GM21390 (cell line): ENCODE measurements around the gene CCDC106.
A peak's percentile ranks its signal among the peaks of the same experiment; 100 is the strongest.

Experiments
- ATAC-seq: cut with Tn5 transposase; IDR thresholded peaks from one replicate; pipeline ENCODE4 v1.9.1; 2021; ENCODE audit not compliant: unreplicated experiment

Gene CCDC106

DNA sequence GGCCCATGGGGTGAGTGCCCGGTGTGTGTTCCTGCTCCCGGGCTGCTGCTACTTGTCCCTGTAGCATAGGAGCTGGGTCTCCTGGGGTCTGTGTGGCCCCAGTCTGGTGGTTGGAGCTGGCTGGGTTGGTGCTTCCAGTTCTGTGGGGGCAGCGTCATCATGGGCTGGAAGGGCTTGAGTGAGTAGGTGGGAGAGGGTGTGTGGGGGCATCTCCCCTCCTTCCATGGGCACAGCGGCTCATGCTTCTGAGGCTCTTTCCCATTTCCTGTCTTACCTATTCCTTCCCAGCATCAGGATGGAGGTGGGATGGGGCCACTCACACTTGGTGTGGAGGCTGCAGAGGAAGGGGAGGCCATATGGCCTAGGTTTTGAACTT lies 19.0 kb downstream of the CCDC106 start:
- ATAC-seq = no peak

DNA sequence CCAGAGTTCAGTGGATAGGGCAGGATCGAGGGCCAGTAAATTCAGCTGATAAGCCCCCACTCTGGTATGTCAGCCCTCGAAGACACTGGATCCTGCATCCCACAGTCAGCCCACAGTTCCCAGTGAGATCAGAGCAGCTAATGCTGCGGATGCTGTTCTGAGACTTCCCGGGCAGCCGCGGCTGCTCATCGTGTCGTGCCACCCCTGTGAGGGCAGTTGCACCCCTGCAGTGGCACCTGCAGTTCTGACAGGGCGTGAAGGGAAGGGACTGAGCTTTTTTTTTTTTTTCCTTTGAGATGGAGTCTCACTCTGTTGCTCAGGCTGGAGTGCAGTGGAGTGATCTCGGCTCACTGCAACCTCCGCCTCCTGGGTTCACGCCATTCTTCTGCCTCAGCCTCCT lies 19.5 kb downstream of the CCDC106 start:
- no peak for ATAC-seq

DNA sequence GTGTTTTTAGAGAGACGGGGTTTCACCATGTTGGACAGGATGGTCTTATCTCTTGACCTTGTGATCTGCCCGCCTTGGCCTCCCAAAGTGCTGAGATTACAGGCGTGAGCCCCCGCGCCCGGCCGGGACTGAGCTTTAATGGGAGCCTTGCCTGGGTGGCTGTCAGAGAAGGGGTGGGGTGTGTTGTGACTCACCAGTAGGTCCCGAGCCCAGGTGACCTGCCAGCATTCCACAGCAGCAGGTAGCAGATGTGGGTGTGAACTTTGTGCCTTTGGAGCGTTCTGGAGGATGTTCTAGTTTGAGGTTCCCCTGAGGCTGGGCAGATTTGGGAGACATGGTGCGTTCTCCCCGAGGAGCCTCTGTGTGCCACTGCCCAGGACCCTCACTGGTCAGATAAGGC lies 19.9 kb downstream of the CCDC106 start:
- no peak for ATAC-seq

DNA sequence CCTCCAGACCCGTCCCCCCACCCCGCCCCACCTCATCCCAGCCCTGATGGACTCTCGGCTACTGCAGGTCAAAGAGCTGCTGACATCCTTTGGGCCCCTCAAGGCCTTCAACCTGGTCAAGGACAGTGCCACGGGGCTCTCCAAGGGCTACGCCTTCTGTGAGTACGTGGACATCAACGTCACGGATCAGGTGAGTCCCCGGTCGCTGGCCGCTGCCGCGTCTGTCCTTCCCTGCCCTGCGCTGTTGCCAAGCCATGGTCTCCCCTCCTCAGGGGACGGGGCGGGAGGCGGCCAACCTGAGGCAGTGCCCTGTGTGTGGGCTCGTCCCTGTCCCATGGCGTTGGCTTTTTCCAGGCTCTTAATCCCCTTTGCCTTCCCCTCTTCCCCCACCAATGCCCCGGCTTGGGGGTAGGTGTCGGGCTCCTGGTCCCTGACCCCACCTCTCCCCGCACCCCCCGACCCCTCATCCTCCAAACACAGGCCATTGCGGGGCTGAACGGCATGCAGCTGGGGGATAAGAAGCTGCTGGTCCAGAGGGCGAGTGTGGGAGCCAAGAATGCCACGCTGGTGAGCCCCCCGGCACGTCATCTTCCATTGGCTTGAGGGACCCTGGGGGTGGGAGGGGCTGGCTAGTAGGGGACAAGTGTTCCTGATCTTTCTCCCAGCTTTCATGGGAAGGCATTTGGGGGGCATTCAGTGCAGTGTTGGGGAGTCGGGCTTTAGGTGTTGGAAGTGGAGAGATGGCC lies 20.8 kb downstream of the CCDC106 start:
- no peak for ATAC-seq

DNA sequence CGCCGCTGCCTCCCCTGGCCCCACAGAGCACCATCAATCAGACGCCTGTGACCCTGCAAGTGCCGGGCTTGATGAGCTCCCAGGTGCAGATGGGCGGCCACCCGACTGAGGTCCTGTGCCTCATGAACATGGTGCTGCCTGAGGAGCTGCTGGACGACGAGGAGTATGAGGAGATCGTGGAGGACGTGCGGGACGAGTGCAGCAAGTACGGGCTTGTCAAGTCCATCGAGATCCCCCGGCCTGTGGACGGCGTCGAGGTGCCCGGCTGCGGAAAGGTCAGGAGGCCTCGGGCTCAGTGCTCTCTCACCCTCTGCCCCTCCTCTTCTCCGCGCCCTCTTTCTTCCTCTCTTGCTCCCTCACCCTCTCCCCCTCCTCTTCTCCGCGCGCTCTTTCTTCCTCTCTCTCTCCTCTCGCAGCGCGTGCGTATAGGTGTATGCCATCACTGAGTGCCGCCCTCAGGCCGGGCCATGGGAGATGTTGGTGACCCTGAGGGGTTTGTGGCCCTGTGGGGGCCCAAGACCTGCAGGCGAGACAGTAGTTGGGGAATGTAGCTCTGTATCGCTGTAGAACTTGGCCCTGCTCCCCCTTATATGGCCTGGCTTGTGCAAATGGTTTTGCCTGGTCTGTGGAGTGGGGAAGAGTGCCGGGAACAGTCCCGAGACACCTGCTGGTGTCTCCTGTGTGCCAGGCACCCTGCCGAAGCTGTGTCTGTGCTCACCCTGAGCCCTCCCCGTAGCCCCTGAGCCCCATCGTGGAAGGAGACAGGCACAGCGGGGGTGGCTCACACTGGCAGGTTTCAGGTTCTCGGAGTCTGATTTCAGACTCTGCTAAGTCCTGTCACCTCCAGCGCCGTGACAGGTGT lies 21.6 kb downstream of the CCDC106 start:
- ATAC-seq = no peak

DNA sequence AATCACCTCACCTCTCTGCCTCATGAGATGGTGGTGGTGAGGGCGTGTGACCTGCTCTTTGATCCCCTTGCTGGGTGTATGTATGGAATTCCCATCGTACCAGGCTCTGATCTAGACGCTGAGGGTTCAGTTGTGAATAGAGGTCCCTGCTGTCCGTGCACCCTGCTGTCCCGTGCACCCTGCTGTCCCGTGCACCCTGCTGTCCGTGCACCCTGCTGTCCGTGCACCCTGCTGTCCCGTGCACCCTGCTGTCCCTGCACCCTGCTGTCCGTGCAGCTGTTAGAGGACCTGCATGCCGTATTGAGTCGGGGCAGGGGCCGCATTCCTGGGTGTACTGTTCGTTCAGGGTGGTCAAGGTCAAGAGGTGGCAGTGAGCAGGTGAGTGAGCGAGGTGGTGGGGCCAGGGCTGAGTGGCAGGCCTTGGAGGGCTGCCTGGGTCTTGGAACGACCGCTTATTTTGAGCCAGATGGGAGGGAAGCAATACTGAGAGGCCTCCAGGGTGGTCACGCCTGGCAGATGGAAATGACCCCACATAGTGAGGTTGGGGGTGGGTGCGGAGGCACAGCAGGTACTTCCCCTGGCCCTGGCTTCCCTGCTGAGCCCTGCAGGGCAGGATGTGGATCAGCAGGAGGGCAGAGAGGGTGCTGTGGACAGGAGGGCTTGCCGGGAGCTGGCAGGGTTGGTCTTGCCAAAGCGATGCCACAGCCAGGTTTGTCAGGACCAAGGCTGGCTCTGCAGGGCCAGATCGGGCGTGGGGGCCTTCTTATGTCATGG lies 22.5 kb downstream of the CCDC106 start:
- ATAC-seq = no peak

DNA sequence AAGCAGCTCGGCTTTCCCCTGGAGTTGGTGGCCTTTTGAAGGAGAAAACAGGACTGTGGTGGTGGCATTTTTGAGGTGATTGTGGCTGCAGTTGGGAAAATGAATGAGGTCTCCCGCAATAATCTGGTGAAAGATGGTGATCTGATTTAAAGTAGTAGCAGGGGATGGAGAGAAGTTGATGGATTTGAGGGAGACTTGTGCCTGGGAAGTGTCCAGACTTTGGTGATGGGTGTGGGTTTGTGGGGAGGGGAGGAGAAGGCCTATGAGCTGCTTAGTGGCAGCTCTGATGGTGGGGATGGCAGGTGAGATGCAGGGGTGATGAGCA lies 23.0 kb downstream of the CCDC106 start:
- no peak for ATAC-seq

DNA sequence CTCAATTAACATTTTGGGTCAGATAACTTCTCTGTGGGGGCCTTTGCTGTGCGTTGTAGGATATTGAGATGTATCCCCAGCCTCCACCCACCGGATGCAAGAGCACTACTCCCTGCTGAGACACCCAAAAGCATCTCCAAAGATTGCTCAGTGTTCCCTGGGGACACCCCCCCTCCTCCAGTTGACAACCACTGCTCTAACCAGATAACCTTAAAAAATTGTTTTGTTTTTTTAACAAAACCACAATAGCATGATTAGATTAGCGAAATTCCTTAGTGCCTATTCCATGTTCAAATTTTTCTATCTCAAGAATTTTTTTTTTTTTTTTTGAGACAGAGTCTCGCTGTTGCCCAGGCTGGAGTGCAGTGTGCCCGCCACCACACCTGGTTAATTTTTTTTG lies 24.4 kb downstream of the CCDC106 start:
- ATAC-seq = no peak

DNA sequence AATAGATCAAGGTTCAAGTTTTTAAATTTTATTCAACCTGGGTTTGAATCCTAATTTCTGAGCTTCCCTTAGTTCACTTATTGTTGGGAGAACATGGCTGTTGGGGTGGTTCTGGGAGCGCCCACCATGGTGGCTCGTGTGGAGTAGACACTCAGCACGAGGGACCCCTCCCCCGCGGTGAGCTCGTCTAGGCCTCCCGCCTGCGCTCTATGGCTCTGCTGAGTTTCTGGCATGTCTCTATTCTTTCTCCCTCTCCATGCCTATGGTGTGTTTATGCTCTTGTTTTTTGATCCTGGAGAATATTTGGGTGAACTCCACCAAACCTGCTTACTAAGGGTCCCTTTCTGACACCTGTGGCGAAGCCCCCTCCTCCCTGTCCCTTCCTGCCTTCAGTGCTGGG lies 25.5 kb downstream of the CCDC106 start:
- no peak for ATAC-seq

DNA sequence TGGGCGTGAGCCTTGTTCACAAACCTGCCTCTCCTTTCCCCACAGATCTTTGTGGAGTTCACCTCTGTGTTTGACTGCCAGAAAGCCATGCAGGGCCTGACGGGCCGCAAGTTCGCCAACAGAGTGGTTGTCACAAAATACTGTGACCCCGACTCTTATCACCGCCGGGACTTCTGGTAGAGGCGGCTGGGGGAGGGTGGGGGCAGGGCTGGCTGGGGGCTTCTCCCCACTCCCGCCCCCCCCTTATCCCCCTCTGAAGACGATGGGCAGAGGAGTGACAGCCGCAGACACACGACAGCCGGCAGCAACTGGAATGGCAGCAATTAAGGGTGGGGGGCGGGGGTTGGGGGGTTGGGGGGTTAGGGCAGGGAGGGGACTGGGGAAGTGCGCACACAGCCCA lies 25.9 kb downstream of the CCDC106 start:
- ATAC-seq = no peak

DNA sequence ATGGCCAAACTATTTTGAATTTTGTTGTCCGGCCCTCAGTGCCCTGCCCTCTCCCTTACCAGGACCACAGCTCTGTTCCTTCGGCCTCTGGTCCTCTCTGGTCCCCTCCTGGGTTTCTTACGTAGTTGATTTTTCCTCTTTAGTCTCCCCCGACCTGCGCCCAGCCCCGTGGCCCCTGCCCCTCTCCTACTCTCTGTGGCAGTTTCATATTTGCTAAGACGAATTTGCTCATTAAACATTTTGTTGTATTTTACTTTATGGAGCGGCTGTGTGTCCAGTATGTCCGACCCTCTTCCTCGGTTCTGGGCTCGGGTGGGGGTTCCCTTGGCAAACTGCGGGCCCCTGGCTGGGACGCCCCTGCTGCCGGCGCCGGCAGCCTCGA lies 26.4 kb downstream of the CCDC106 start:
- no peak for ATAC-seq

DNA sequence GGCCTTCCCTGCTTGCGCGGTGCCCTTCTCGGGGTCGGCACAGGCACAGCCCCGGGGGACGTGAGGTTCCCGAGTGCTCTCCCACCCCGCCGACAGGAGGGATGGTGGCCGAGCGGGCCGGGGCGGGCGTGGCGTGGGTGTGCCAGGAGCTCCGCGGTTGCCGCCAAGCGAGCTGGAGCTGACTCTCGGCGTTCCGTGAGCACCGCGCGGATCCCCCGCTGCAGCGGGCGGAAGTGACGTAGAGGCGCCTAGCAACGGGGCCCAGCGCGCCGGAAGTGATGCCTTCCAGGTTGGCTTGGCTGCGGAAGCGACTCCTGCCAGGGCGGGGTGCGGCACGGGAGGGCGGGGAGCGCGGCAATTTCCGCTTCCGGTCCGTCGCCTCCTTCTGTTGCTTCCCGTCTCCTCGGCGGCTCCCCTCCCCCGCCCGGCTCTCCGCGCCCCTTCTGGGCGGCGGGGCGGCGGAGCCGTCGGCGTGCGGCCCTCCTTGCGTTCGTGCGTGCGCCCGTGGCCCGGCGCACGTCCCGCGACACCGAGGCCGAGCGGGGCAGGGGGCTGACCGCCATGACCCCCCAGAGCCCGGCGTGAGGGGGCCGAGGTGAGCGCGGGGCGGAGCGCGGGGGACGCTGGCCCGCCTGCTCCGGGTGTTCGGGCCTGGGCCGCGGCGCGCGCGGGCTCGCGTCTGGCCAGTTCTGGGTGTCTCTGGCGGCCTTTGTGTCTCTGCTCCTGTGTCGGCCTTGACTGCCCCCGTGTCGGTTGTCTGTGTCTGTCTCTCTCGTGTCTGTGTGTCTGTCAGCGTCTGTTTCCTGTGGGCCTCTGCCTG lies 27.0 kb downstream of the CCDC106 start, which contains the start of gene EPN1:
Gene EPN1 (plus strand): TSS at position 386 of the 820 bp plus-strand sequence. CDS start 3,402 bp downstream, outside the sequence.
- peak; percentile 60 for ATAC-seq

DNA sequence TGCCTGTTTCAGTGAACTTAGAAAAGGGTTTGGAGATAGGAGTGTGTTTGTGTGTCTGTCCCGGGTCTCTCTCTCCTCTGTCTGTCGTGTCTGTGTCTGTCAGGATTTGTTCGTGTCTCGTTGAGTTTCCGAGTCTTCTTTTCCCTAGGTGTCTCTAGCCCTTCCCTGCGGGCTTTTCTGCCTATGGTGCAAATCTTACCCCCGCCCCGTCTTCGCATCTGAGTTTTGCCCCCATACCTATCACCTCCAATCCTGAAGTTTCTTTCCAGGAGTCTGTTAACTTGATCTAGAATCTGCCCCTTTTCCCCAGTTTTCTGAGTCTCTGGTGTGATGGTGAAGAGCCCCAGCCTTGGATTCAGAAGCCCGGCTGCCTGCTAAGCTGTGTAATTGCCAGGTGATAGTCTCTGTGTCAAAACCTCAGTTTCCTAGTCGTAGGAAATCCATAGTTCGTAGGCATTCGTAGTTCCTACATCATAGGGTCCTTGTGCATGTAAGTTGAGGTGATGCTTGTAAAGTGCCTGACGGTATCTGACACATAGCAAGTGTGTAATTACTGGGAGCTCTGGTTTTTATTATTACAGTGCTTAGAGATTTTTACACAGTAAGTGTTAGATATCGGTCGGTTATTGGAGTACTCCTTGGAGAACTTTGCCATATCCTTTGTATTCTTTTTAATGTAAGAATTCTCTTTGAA lies 27.8 kb downstream of the CCDC106 start:
- no peak for ATAC-seq

DNA sequence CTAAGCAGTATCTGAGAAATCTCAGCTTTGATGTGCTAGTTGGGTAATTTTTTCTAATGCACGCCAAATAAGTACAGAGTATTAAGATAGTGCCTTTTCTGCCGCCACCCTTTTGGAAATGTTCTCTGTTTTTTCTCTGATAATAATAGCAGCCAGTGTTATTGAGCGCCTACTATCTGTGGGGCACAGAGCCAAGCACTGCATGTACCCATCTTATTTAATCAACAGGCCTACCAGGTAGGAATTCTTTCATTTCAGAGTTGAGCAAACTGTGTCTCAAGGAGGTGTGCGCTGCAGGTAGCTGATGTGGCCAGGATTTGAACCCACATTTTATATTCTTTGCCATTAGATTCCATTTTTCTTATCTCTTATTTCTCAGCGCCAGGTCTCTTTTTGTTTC lies 28.4 kb downstream of the CCDC106 start:
- no peak for ATAC-seq

DNA sequence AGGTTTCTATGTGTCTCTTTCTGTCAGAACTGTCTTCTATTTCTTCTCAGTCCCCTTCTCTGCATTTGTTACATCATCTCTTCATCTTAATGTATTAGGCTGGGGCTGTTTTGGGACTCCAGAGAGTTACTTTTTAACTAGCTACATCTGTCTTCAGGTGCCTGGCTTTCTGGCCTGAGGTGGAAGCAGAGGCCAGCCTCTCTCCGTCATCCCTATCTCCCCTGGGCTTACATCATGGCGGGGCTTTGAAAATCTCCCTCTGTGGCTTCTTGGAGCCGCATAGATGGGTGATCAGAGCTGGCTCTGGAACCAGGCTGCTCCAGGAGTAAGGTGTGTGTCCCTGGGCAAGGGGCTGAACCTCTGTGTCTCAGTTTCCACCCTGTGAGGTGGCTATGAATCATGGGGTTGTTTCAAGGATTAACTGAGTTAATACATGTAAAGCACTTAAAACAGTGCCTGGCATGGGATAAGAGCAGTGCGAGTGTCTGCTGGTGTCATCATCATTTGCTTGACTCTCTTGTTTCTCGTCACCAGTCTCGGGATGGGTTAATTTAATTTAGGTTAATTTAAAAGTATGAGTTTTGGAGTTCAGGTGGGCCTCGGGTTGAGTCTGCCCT lies 29.0 kb downstream of the CCDC106 start:
- ATAC-seq = no peak

DNA sequence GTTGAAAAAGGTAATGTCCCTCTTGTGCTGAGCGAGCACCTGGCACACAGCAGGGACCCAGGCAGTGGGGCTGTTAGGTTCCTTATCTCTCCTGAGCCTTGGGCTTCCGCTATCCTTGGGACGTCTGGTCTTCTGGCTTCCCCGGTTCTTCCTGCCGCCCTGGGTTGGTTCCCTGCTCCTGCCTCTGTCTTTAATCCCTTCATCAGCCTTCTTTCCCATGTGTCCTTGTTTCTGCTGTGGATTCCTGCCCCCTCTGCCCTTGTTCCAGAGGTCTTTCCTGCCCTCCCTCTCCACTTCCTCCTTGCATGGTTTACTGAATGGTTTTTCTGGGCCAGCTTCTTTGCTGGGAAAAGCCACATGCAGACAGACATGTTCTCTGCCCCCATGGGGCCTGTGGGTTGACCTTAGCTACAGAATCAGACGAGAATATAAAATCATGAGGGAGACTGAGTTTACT lies 29.6 kb downstream of the CCDC106 start:
- ATAC-seq = no peak

DNA sequence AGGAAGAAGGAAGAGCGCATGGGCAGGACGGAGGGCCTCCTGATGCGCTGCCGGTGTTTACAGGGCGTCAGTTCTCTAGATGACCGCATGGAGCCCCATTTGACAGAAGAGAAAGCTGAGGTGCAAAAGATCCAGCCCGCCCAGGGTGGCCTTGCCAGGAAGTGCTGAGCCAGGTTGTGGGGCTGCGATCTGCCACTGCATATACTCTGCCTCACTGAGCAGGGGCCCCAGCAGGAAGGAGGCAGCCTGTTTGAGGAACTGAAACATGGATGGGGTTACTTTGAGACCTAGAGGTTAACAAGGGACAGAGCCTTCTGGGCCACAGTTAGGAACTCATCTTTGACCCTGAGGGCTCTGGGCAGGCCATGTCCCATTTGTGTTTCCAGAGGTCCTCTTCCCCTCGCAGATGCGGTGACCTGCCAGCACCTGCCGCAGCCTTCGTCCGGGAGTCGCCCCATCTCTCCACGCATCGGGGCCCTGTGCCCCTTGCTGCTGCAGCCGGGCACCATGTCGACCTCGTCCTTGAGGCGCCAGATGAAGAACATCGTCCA lies 30.2 kb downstream of the CCDC106 start:
- peak; percentile 71 for ATAC-seq

DNA sequence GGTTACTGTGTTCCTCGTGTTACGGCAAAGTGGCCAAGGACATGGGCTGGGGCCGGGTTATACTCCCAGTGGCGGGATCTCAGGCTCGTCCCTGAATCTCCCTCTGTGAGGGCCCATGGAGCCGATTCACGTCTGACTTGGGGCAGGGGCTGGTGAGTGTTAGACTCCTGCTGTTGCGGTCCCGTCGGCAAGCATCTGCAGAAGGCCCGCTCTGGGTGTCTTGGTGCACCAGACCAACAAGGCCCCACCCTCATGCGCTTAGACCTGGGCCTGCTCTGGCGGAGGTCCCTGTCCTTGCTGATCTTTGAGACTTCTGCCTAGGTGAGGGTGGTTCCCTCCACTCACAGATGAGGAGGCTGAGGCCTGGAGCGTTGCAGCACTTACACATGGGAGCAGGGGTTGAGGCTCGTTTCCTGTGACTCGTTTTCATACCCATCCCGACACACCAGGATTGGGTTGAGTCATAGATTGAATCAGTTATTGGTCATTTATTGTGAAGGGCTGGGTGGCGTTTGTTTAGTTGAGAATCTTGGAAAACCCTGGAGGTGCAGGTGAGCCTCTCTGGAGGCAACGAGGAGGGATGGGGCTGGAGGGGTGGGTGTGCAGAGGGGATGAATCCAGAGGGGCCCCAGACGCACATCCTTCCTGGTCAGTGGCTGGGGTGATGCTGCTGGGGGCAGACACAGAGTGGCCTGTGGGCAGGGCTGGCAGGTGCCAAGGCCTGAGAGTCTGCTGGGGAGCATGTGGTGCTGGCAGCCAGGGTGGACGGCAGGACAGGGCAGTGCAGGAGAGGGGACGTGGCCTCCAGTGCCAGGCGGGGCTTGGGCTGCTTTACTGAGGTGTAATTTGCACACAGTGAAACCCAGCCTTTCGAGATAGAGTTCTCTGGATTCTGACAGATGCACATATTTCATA lies 31.6 kb downstream of the CCDC106 start:
- ATAC-seq = no peak
